Measurements from ENCODE around the gene CCDC116.

CCDC116 gene

DNA sequence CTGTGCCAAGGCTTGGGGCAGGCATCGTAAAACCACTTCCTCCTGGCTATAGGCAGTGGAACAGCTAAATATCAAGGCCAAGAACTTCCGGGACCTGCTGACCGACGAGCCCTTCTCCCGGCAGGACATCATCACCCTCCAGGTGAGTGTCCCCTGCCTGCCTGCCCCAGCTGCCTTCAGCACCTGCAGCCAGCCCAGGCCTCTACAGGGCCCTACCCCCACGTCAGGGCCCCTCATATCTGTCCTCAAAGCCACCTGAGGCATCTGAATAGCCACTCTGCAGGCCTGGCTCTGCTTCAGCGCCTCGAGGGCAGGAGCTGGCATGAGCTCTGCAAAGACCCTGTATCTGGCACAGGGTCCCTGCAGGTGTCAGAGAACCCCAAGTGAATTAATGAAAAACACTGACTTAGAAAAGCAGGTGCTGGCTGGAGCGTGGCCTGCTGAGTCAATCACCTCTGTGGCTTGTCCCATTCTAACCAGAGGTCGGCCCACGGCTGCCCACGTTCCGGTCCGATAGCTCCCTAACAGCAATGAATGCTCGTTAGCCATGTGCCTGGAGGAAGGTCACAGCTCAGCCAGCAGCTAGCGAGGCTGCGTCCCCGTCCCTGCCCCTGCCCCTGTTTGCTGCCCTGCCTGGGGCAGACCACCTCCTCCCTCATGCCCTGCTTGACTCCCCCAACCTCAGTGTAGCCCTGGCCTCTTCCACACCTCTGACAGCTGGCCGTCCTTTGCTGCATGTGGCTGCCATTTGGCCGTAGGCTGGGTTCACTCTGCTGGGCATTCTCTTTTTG lies 50.0 kb downstream of the CCDC116 start:
- no peak for DNase-seq

DNA sequence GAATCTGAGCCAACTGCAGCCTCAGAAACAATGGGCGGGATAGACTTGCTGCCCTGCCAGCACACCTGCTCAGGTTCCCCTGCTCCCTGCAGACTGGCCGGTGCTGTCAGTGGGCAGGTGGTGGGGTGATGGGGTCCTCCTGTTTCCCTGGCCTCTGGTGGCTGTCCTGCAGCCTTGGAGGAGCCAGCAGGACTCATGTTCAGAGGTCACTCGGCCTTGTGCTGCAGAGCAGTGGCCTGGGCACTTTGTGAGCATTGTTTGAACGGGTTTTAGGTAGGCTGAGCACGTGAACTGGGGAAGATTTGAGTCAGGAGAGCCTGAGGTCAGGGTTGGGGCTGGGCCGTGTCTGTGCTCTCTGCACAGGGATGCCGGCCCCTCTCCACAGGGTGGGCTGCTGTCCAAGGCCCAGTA lies 50.8 kb downstream of the CCDC116 start:
- DNase-seq, result no peak

DNA sequence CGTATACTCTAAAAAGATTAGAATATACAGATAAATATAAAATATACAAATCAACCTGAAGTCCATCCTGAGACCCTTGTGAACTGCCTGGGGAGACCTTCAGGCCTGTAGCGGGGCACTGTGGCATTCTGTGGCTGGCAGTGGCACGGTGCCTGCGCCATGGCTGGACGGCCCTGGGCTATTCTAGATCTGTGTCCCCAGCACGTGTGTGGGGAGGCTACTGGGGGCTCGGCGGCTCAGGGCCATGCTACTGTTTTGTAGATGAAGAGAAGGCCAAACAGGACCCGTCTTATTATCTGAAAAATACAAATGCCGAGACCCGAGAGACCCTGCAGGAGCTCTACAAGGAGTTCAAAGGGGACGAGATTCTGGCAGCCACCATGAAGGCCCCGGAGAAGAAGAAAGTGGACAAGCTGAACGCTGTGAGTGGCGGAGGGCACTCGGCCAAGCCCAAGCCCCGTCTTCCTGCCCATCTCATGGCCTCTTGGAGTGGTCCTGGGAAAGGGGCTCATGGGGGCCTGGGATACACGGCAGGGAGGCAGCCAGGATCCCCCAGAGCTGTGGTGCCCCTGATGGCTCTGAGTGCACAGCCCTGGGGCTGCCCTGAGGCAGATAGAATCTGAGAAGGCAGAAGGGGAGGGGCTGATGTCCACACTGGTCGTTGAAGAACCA lies 52.1 kb downstream of the CCDC116 start:
- no peak for DNase-seq

DNA sequence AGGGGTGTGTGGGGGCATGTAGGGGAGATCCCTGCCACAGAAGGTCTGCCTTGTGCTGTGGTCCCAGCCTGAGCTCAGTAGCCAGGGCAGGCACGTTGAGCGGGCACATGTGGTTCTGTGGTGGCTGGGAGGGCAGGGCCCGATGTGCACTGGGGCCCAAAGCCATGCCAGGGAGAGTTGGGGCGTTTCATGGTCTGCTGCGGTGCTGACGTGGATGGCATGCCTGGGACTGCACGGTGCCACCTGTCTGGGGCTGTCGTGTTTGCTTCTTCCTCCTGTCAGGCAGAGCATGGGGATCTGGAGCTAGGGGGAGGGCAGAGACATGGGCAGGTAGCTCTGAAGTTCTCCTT lies 52.6 kb downstream of the CCDC116 start:
- DNase-seq, result no peak

DNA sequence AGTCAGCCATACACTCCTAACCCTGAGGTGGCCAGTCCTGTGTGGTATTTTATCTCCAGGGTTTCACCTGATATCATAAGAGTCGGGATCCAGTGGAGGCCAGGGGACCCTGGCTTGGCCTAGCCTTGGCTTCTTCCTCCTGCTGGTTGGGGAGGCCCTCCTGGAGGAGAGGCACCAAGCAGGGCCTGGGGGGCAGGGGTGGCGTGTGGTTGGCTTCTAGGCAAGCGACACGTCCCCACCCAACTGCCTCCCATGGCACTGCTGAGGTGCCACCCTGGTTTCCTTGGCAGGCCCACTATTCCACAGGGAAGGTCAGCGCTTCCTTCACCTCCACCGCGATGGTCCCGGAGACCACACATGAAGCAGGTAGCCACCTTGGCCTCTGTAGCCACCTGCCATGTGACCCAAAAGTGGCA lies 53.6 kb downstream of the CCDC116 start:
- DNase-seq, result no peak
